ENCODE measurements around the gene SERPINA1.
"Not testable (repeated sequence)": the region's sequence is repeated elsewhere in the genome, so short reads cannot be mapped to it uniquely, and the experiment has no call there.

SERPINA1 gene

DNA sequence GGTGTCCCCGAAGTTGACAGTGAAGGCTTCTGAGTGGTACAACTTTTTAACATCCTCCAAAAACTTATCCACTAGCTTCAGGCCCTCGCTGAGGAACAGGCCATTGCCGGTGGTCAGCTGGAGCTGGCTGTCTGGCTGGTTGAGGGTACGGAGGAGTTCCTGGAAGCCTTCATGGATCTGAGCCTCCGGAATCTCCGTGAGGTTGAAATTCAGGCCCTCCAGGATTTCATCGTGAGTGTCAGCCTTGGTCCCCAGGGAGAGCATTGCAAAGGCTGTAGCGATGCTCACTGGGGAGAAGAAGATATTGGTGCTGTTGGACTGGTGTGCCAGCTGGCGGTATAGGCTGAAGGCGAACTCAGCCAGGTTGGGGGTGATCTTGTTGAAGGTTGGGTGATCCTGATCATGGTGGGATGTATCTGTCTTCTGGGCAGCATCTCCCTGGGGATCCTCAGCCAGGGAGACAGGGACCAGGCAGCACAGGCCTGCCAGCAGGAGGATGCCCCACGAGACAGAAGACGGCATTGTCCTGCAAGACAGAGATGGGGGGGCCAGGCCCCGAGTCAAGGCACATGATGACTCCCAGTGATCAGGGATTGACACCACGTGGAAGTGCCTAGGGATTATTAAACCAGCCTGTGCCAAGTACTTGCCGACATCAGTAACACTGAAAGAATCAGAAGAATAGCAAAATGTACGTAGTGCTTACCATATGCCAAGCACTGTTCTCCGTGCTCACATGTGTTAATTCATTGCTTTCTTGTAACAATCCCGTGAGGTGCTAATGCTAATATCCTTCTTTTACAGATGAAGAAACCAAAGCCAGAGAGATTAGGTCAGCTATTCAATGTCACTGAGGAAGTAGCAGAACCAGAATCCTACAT, 5.4 kb downstream of the SERPINA1 start:
- no peak for DNase-seq

DNA sequence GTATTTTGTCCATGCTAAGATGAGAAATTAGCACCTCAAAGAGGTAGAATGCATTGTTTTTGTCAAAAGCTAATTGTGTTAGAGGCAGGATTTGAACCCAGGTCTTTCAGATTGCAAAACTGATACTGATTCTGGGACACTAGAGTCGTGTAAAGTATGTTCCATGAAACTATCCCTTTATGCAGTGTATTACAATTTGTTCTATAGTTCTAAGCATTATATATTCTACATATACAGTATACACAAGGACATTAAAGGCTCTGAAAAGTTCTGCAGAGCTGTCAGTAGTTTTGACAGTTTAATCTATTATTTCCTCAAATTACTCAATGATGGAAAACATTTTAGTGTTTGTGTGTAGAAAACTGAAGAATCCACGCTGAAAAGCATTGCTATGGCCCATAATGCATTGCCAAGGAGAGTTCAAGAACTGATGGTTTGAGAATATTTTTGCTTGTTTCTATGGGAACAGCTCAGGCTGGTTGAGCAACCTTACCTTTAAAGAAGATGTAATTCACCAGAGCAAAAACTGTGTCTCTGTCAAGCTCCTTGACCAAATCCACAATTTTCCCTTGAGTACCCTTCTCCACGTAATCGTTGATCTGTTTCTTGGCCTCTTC, 6.2 kb downstream of the SERPINA1 start:
- no peak for DNase-seq

DNA sequence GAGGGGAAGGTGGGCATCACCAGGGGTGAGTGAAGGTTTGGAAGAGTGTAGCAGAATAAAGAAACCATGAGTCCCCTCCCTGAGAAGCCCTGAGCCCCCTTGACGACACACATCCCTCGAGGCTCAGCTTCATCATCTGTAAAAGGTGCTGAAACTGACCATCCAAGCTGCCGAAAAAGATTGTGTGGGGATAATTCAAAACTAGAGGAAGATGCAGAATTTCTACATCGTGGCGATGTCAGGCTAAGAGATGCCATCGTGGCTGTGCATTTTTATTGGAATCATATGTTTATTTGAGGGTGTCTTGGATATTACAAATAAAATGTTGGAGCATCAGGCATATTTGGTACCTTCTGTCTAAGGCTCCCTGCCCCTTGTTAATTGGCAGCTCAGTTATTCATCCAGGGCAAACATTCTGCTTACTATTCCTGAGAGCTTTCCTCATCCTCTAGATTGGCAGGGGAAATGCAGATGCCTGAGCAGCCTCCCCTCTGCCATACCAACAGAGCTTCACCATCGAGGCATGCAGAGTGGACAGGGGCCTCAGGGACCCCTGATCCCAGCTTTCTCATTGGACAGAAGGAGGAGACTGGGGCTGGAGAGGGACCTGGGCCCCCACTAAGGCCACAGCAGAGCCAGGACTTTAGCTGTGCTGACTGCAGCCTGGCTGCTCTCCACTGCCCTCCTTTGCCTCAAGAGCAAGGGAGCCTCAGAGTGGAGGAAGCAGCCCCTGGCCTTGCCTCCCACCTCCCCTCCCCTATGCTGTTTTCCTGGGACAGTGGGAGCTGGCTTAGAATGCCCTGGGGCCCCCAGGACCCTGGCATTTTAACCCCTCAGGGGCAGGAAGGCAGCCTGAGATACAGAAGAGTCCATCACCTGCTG, 7.0 kb downstream of the SERPINA1 start:
- no peak for DNase-seq

DNA sequence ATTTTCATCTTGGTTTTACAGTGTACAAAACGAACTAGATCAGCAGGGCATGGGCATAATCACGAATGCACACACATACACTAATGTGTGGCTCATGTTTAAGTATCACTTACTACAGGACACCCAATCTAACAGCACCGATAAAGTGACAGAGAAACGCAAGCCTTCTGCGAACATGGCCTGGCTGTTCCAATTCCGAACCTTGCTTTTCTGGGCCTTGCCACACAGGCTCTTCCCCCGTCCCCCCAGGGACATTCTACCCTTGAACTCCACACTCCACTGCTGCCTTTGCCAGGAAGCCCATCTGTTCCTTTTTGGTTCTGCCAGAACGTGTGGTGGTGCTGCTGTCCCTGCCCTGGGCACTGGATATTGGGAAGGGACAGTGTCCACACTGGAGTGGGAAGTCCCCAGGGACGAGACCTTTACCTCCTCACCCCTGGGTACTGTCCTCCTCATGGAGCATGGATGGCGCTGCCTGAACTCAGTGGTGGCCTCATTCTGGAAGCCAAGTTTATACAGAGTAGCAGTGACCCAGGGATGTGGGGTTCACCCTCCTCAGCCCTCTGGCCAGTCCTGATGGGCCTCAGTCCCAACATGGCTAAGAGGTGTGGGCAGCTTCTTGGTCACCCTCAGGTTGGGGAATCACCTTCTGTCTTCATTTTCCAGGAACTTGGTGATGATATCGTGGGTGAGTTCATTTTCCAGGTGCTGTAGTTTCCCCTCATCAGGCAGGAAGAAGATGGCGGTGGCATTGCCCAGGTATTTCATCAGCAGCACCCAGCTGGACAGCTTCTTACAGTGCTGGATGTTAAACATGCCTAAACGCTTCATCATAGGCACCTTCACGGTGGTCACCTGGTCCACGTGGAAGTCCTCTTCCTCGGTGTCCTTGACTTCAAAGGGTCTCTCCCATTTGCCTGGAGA, 7.9 kb downstream of the SERPINA1 start:
- DNase-seq: no peak

DNA sequence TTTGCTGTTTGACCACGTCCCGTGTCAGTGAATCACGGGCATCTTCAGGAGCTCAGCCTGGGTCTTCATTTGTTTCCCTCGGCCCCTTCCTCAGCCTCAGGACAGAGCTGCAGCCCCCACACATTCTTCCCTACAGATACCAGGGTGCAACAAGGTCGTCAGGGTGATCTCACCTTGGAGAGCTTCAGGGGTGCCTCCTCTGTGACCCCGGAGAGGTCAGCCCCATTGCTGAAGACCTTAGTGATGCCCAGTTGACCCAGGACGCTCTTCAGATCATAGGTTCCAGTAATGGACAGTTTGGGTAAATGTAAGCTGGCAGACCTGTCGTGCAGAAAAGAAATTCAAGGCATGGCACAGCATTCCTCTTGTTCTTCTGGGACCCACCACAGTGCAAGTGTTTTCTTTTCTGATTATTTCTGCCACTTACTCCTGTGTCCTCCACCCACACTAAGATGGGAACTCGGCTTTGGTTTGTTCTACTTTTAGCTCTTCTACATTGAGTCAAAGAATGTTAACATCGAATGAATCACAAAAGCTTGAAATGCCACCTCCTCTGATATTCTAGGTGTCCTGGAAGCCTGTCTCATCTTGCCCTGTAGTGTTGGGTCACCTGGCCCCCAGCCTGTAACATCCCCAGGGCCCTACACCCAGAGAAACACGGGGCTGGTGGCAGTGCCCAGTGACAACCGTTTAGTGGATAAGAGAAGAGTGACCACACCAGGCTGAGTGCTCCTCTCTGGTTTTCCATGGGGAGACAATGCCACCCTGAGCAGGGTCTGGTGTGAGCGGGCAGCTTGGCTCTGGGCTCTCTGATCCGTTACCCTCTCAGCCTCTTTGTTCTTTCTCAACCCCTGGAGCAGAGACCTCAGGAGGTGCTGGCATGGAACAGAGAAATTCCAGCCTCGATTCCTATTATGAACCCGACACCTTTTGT, 8.8 kb downstream of the SERPINA1 start:
- no peak for DNase-seq

DNA sequence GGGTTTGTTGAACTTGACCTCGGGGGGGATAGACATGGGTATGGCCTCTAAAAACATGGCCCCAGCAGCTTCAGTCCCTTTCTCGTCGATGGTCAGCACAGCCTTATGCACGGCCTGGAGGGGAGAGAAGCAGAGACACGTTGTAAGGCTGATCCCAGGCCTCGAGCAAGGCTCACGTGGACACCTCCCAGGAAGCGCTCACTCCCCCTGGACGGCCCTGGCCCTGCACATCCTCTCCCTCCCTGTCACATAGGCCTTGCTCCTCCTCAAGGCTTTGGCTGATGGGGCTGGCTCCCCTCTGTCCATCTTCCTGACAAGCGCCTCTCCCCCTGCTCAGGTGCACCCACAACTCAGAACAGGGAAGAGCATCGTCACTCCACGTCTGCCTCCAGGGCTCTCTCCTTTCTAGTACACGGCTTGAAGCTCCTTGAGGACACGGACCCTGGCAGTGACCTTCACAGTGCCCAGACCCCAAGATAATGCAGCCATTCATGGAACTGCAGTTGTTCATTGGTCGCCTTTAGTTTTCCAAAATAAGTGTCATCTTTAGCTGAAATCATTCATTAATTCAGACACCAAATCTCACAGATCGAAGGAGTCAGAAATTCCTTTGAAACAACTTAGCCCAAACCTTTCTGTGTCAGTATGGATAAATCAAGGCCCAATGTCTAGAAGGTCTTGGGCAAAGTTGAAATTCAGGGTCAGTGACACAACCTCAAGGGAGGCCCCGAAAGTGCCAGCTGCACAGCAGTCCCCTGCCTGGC, 9.7 kb downstream of the SERPINA1 start:
- DNase-seq: no peak

DNA sequence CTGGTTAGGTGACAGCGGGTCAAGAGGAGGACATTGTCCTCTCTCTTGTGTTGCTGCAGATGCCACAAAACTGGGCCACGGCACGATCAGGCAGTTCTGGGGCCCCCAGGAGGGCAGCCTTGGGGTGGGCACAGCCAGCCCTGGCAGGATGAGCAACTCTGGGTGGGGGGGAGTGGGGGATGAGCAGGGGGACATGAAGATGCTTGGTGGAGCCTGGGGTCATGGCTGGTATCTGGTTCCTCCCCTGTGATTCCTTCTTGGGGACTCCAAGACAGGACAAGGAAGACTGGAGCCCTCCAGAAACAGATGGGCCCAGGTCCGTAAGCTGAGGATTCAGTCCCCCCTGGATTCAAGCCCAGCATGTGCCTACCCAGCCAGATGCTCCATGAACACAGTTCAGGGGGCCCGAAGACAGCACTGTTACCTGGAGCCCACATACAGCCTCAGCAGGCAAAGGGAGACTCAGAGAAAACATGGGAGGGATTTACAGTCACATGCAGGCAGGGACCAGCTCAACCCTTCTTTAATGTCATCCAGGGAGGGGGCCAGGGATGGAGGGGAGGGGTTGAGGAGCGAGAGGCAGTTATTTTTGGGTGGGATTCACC, 10.4 kb downstream of the SERPINA1 start:
- DNase-seq: no peak

DNA sequence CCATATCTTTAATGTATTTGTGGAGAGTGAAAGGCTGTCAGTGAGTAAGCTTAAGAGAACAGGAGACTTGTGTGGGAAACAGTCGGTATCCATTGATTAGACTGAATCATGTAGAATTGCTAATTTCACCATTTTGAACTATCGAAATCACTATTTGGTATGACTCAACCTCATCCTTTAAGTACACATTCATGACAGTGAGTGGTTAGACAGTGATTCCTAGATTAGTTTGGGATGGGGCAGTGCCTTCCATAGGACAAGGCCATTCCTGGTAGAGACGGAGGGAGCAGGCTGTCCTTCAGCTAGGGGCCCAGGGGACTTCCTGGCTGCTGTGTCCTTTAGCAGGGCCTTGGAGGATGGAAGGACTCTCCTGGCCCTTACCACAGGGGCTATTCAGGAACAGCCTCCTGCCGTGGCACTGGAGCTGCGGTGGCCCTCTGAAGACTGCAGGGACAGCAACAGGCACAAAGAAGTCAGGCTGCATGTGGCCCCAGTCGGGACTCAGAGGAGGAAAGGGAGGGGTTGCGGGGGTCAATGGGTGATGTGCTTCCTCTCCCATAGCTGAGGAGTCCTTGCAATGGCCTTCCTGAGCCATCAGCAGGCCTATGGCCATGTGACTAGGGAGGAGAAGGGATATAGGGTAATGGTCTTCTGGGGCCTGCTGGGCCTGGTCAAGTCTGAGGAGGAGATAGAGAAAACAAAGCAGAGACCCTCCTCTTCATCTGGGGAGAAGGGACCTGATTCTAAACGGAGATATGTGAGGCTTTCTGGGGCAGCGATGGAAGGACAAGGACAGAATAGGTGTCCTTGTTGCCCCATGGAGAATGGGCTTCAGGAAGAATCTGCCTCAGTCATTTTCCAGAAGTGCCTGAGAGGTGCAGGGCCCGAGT, 11.2 kb downstream of the SERPINA1 start:
- DNase-seq: no peak

DNA sequence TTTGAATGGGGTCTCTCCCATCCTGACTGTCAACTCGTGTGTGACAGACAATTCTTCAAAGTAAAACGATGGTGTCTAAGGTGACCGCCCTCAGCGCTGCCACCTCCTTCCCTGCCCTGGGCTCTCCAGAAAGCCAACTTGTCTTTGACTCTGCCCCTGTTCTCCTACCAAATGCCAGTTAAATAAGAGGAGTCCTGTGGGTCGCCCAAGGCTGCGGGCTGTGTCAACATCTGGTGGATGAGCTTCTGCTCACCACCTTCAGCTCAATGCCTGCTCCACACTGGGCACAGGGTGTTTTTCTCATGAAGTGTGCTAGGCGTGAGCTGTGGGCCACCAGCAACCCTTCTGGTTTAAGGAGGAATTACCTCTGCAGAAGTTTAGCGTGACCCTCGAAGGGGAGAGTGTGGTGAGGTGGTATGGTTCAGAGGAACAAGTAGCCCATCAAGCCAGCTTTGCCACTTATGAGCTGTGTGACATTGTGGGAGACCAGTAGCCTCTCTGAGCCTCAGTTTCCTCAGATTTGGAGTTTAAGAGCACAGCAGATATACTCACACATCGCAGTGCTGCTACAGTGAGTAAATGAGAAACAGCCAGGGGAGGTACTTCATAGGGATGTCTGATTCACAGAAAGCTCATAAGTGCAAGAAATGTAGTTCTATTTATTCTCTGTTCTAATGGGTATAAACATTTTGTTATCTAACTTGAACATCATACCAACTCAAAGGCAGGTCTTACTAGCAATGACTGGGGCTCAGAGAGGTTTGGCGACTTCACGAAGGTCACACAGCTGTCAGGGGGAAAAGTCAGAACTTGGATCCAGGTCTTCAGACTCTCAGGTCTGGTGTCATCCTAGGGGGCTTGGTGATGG, 12.1 kb downstream of the SERPINA1 start:
- no peak for DNase-seq

DNA sequence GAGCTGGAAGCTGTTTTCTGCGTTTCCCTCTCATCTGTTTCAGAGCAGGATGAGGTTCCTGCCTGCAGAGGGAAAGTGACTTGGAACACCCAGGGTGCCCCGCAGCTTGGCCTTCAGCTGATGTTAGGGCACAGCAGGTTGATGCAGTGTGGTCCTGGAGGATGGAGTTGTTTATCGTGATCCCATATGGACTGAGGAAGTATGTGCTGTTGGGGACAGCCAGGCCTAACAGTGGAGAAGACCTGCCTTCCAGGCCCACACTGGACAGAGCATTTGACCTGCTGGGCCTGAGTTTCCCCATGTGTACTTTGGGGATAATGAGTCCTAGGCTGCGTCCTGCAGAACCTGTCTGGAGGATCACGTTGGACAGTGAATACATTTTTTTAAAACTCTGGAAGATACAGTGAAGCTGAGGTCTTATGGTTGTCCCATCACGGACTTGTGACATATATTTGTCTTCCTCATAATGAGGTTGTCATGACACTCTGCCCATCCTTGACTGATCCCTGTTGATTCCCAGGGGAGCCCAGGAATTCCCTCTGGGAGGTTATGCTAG, 12.8 kb downstream of the SERPINA1 start:
- no peak for DNase-seq

DNA sequence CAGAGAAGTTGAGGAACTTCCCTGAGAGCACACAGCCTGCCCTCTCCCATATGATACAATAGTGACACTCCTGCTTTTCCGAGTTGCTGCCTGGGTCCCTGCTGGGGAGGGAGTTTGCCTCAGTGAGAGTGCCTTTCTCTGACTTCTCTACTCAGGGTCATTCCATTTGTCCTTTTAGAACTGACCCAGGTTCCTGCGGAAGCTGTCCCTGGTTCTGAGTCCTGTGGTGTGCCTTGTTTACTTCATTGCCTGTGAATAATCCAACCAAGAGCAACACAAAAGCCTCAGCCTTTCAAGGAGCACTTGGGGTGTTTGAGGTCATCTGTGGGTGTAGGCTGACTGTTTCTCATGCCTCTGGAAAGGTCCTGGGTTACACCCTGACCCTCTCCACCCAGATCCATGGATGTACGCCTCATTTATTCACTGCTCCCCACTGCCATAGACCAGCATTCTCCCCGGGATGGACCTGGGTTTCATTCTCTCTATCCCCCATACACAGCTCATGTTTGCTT, 13.6 kb downstream of the SERPINA1 start:
- DNase-seq: no peak

DNA sequence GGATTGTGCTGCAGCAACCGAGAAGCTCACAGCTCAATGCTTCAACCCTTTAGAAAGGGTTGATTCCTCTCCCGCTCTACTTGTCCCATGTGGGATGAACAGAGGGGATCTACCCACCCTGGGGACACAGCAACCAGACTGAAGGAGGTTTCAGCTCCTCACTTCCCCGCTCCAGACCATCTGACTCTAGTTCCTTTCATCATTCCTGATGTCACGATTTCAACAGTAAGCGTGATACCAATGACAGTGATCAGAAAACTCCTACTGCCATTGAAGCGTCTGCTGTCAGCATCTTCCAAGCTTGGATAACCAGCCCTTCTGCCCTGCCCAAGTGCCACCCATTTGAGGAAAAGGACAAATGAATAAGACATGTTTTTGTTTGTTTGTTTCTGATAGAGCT, 14.3 kb downstream of the SERPINA1 start:
- DNase-seq: no peak

DNA sequence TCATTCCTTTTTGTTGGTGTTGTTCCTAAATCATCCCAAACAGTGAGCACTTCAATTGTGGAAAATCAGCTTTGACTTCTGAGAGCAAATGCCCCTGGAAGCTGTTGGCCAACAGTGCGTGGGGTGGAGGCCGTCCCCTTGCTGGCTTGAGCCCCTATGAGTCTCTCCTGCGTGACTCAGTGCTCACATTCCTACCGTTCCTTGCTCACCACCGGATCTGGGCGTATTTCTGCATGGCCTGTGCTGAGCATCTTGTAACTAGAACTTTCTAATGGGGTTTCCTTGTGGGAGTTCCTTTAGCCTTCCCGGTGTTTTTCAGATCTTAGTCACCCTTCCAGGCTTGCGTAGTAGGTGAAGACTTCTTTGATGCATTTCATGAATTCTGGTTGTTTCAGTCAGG, 14.7 kb downstream of the SERPINA1 start:
- no peak for DNase-seq

DNA sequence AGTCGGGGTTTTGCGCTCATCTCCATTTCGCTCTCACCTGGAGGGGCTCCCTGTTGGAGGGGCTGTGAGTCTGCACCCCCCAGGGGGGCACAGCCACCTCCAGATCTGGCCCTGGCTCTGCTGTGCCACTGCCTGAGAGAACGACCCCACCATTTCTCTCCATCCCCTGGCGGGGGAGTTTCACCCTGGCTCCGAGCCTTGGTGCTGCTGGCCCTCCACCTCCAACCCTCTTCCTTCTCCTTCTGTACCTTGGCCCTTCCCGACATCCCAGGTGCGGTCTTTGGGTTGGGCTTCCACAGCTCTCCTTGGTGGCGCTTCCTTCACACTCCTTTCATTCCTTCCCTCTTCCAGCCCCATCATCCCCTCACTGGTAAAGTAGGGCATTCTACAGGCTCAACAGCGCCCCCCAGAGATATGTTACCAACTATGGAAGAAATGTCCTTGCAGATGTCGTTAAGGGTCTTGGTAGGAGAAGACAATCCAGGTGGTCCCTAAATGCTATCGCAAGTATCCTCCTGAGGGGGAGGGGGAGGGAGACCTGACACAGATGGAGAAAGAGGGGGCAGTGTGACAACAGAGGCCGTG, 16.3 kb downstream of the SERPINA1 start:
- DNase-seq: no peak

DNA sequence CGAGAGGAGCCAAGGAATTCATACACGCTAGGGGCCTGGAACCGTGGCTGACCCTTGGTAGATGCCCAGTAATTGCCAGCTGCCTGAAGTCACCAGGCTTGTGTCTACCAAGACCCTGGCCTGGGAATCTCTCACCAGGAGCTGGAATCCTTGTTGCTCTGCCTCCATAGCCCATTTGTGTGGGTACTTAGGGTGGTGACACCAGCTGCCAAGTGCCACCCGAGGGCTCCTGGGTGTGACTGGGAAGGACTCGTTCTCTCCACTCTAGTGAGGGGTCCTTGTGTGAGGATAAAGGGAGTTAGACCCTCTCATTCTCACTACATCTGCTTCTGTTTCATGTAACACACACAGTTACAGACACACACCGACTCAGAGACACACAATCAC, 17.9 kb downstream of the SERPINA1 start:
- no peak for DNase-seq

DNA sequence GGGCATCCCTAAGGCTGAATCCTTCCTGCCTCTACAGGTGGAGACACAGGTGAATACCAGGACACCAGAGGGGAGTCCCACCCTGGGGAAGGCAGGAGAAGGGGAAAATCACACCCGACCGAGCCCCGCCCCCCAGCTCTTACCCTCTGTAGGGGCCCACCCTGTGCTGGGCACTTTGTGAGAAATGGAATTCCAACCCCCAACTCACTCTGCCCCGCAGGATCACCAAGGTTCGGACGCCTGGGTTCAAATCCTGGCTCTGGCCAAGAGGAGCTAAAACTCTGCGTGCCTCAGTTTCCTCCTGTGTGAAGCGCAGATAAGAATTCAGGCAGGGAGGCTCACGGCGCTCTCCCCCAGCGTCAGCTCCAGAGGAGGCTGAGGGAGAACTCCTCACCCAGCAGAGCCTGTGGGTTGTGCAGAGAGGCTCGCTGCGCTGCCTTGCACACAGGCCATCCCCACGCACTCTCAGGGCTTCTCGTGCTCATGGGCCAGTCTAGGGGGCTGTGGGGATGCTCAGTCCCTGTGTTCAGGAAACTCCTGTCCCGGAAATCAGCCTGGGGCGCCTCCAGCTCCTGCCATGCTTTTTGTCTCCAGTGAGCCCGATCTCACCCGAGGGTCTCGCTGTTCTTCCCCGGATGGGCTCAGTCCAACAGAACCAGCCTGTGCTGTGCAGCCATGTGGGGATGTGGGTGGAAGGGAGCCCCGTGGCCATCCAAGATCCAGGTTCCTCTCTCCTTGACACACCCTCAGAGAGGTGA, 18.5 kb downstream of the SERPINA1 start:
- not testable (repeated sequence) for DNase-seq
